GM04503 (cell line): ENCODE results near the gene RPS16.
A peak's percentile ranks its signal among the peaks of the same experiment; 100 is the strongest.
"Not testable (repeated sequence)": the region's sequence is repeated elsewhere in the genome, so short reads cannot be mapped to it uniquely, and the experiment has no call there.

Experiments used
- DNase-seq: peaks from one replicate; pipeline ENCODE4 v3.0.0-alpha.2; 2012; ENCODE audit warnings: low read depth

Gene RPS16

GRCh38 chr19:39435499-39436349 is at the start of gene RPS16:
TSS of gene RPS16 (minus strand) at chr19:39435949. CDS start at chr19:39435895, 54 bp downstream.
- DNase-seq, result peak; percentile 69

- DNase-seq, result no peak
These were observed 47.4 kb upstream of the RPS16 start for GRCh38 chr19:39483141-39483540.

- no peak for DNase-seq
These were observed 45.9 kb upstream of the RPS16 start for GRCh38 chr19:39481676-39482075.

- DNase-seq, result no peak
These were observed 45.4 kb upstream of the RPS16 start for GRCh38 chr19:39481229-39481545.

GRCh38 chr19:39480337-39481228 is 44.8 kb upstream of the RPS16 start, which contains the start of gene TIMM50:
TSS of gene TIMM50 (plus strand) at chr19:39480838. CDS start at chr19:39480854, 16 bp downstream.
- peak; percentile 65 for DNase-seq

- DNase-seq, result no peak
These were observed 44.2 kb upstream of the RPS16 start for GRCh38 chr19:39479916-39480315.

GRCh38 chr19:39479319-39479801 is 43.6 kb upstream of the RPS16 start:
- not testable (repeated sequence) for DNase-seq

GRCh38 chr19:39475748-39476147 is 40.0 kb upstream of the RPS16 start:
- no peak for DNase-seq

GRCh38 chr19:39474139-39474620 is 38.4 kb upstream of the RPS16 start:
- no peak for DNase-seq

- DNase-seq, result no peak
These were observed 37.8 kb upstream of the RPS16 start for GRCh38 chr19:39473443-39473960.

- DNase-seq, result no peak
These were observed 37.1 kb upstream of the RPS16 start for GRCh38 chr19:39472746-39473442.

GRCh38 chr19:39471756-39472536 is 36.2 kb upstream of the RPS16 start:
- DNase-seq, result no peak

GRCh38 chr19:39470724-39471339 is 35.1 kb upstream of the RPS16 start:
- no peak for DNase-seq

- DNase-seq, result no peak
These were observed 33.8 kb upstream of the RPS16 start for GRCh38 chr19:39469567-39469966.

GRCh38 chr19:39469036-39469435 is 33.3 kb upstream of the RPS16 start:
- DNase-seq, result no peak

- DNase-seq, result no peak
These were observed 32.2 kb upstream of the RPS16 start for GRCh38 chr19:39467941-39468340.

- DNase-seq, result no peak
These were observed 30.4 kb upstream of the RPS16 start for GRCh38 chr19:39465956-39466747.

- DNase-seq, result no peak
These were observed 27.7 kb upstream of the RPS16 start for GRCh38 chr19:39463403-39463802.

GRCh38 chr19:39451257-39451656 is 15.5 kb upstream of the RPS16 start:
- DNase-seq, result not testable (repeated sequence)
